ENCODE data around the gene ACR. TPM values are rescaled to one million over a fixed set of nuclear protein-coding genes. Genes with fewer than 3 reads are reported as not detected.

ACR gene
- total and polyA plus RNA-seq, 2 of the 8 experiments (the other 6 are each of a cell fraction or from before 2014, with no cell fraction given): 0.56 TPM; not detected in 1

GRCh38 chr22:50718352-50718709 lies 19.7 kb upstream of the ACR start:
- WGBS, 2 experiments (ENCODE audit: extremely low coverage in 1 of 2, insufficient coverage in 1 of 2, insufficient read length in 1 of 2, insufficient replicate concordance in 2 of 2, low coverage in 1 of 2, low lambda C conversion rate in 2 of 2, missing lambda C conversion rate in 1 of 2): 86% methylated on average over 8 of the region's 10 CpGs; no CpG with 5 or more reads in 1 of the 2 experiments
- Histone ChIP-seq H3K56ac (replicated peaks; ENCODE audit: insufficient read length, low read depth, low read length) (no peak overlapping the region), H2BK12ac (ENCODE audit: low read depth, low read length) (no peak overlapping the region), H3K36me3 (ENCODE audit: control insufficient read depth in 2 of 4, insufficient read depth in 4 of 4, low read length in 3 of 4) (peaks cover 0 to 7% (median 0%) of the 10 kb centered on the region in 4 experiments; a peak in 1 of 8 replicates), H3K14ac (ENCODE audit: insufficient read length) (no peak overlapping the region), H3K4ac (replicated peaks; ENCODE audit: insufficient read length, low read depth, low read length) (no peak overlapping the region), H3K23ac (ENCODE audit: insufficient read length) (no peak overlapping the region), H3K27me3 (replicated peaks in 1 of 4; ENCODE audit: control insufficient read depth in 3 of 4, extremely low read depth in 1 of 4, insufficient read depth in 3 of 4, low read length in 3 of 4) (peaks cover 31 to 56% (median 48%) of the 10 kb centered on the region in 4 experiments), H2BK15ac (ENCODE audit: low read length) (no peak overlapping the region), H2BK120ac (replicated peaks; ENCODE audit: low read depth, low read length) (no peak overlapping the region), H3K4me3 (ENCODE audit: extremely low read depth in 1 of 4, insufficient read depth in 2 of 4, low read depth in 3 of 4, low read length in 4 of 4) (no peak overlapping the region), H3K9me3 (ENCODE audit: insufficient read depth in 2 of 2, low read depth in 1 of 2, low read length in 1 of 2) (no peaks in the 10 kb centered on the region), H3K4me1 (replicated peaks in 1 of 4; ENCODE audit: control insufficient read depth in 3 of 4, insufficient read depth in 4 of 4, low read length in 3 of 4) (peaks cover 0 to 6% (median 0%) of the 10 kb centered on the region in 4 experiments; a peak in 2 of 7 replicates), H4K20me1 (replicated peaks in 1 of 2; ENCODE audit: control insufficient read depth in 1 of 2, insufficient read depth in 2 of 2, low read length in 2 of 2) (peaks cover 11 to 28% of the 10 kb centered on the region in 2 experiments), H3K18ac (ENCODE audit: extremely low read depth, low read length) (no peak overlapping the region), H2BK5ac (ENCODE audit: low read depth, low read length) (no peak overlapping the region), H2AK5ac (ENCODE audit: low read depth, low read length) (no peak overlapping the region), H3K79me2 (ENCODE audit: control insufficient read depth in 1 of 2, insufficient read depth in 2 of 2, low read length in 2 of 2) (no peaks in the 10 kb centered on the region), H4K91ac (replicated peaks; ENCODE audit: insufficient read length, low read length) (no peak overlapping the region), H4K5ac (ENCODE audit: insufficient read length, low read depth, low read length) (no peak overlapping the region), H4K8ac (ENCODE audit: extremely low read depth, insufficient read depth, low read length) (no peak overlapping the region), H3K9ac (replicated peaks in 1 of 4; ENCODE audit: extremely low read depth in 1 of 4, low read depth in 3 of 4, low read length in 3 of 4) (no peak overlapping the region), H2AFZ (ENCODE audit: low read length) (no peak overlapping the region), H3K27ac (ENCODE audit: low read depth, low read length) (no peak overlapping the region), H3K4me2 (ENCODE audit: insufficient read depth in 1 of 2, low read depth in 2 of 2, low read length in 2 of 2) (no peak overlapping the region), H2BK20ac (ENCODE audit: low read length) (no peak overlapping the region), H3K23me2 (ENCODE audit: low read depth, low read length) (peaks cover 1% of the 10 kb centered on the region; the same call in 1 of the 2 replicates), H3K79me1 (ENCODE audit: low read depth, low read length) (no peaks in the 10 kb centered on the region)
- ChIA-PET CTCF (ENCODE audit: partially characterized antibody) (no interaction called here), POLR2A (ENCODE audit: partially characterized antibody) (no interaction called here)
- TF ChIP-seq MAX (IDR thresholded peaks at IDR 0.05) (no peak), E2F6 (IDR thresholded peaks at IDR 0.05) (no peak), EP300 (IDR thresholded peaks at IDR 0.05; ENCODE audit: borderline replicate concordance in 1 of 2, low read depth in 2 of 2, low read length in 2 of 2) (no peak)
- DNase-seq (ENCODE audit: low read depth in 1 of 2, low spot score in 2 of 2): no peak
- FAIRE-seq: no peak

All from H1 (cell line).